ENCODE measurements around the gene ARF6.

Gene ARF6

GRCh38 chr14:49867831-49868719 lies 24.8 kb upstream of the ARF6 start:
- TF ChIP-seq POLR2AphosphoS5 (IDR thresholded peaks at IDR 0.05; ENCODE audit: low read depth, low read length), result 0 out of 2 replicates have a peak, but pooled peaks have one; percentile 39
- TF ChIP-seq REST (IDR thresholded peaks at IDR 0.05; ENCODE audit: insufficient read depth in 1 of 2, low read depth in 2 of 2, low read length in 2 of 2), result no peak

- TF ChIP-seq FOXP2 (optimal IDR thresholded peaks at IDR 0.05; ENCODE audit: borderline replicate concordance, extremely low read depth, extremely low read length, insufficient read depth) (no peak), TAF1 (IDR thresholded peaks at IDR 0.05; ENCODE audit: borderline replicate concordance, insufficient read depth, low read length) (no peak), REST (IDR thresholded peaks at IDR 0.05; ENCODE audit: insufficient read depth in 1 of 2, low read depth in 2 of 2, low read length in 2 of 2) (no peak), POLR2AphosphoS5 (IDR thresholded peaks at IDR 0.05; ENCODE audit: low read depth, low read length) (no peak), SIN3A (IDR thresholded peaks at IDR 0.05; ENCODE audit: borderline replicate concordance, insufficient read depth, low read length) (no peak)
Observed at GRCh38 chr14:49868720-49869114, 24.2 kb upstream of the ARF6 start.

- TF ChIP-seq REST (IDR thresholded peaks at IDR 0.05; ENCODE audit: insufficient read depth in 1 of 2, low read depth in 2 of 2, low read length in 2 of 2) (no peak), SIN3A (IDR thresholded peaks at IDR 0.05; ENCODE audit: borderline replicate concordance, insufficient read depth, low read length) (no peak), FOXP2 (optimal IDR thresholded peaks at IDR 0.05; ENCODE audit: borderline replicate concordance, extremely low read depth, extremely low read length, insufficient read depth) (no peak), POLR2AphosphoS5 (IDR thresholded peaks at IDR 0.05; ENCODE audit: low read depth, low read length) (no peak), TAF1 (IDR thresholded peaks at IDR 0.05; ENCODE audit: borderline replicate concordance, insufficient read depth, low read length) (no peak)
Observed at GRCh38 chr14:49870908-49871307, 22.0 kb upstream of the ARF6 start.

GRCh38 chr14:49875640-49876198 lies 17.2 kb upstream of the ARF6 start:
- TF ChIP-seq REST (IDR thresholded peaks at IDR 0.05; ENCODE audit: insufficient read depth in 1 of 2, low read depth in 2 of 2, low read length in 2 of 2) (no peak), TAF1 (IDR thresholded peaks at IDR 0.05; ENCODE audit: borderline replicate concordance, insufficient read depth, low read length) (no peak), SIN3A (IDR thresholded peaks at IDR 0.05; ENCODE audit: borderline replicate concordance, insufficient read depth, low read length) (no peak), FOXP2 (optimal IDR thresholded peaks at IDR 0.05; ENCODE audit: borderline replicate concordance, extremely low read depth, extremely low read length, insufficient read depth) (no peak), POLR2AphosphoS5 (IDR thresholded peaks at IDR 0.05; ENCODE audit: low read depth, low read length) (no peak)
